Measurements from ENCODE around the gene CDT1. TPM values are rescaled to one million over a fixed set of nuclear protein-coding genes. Genes with fewer than 3 reads are reported as not detected.

Gene CDT1
- total RNA-seq, 1 experiment from 2014 or later: 154 TPM

- DNase-seq (ENCODE audit: low spot score) (no peak), ATAC-seq (peak; percentile 41)
- H3K9me3 Mint-ChIP-seq: no peaks in the 10 kb centered on the region
- ChIA-PET CTCF (interaction anchor here (0.9 to 1.9 kb wide), 11 partner anchors 9 to 400 kb away, joined by 3 to 9 read pairs (median 4); partner anchors contain the start of gene CDT1), POLR2A (interaction anchor here (1.2 to 1.6 kb wide), 3 partner anchors 12 to 22 kb away, joined by 3 to 5 read pairs (median 3); no protein-coding TSS in a partner anchor)
- no peak overlapping the region for H3K27ac Mint-ChIP-seq
- H3K4me3 Mint-ChIP-seq: no peak overlapping the region
- no peaks in the 10 kb centered on the region for H3K36me3 Mint-ChIP-seq
- H3K27me3 Mint-ChIP-seq (ENCODE audit: low read depth): no peaks in the 10 kb centered on the region
- peaks cover 20% of the 10 kb centered on the region for H3K4me1 Mint-ChIP-seq
- TF ChIP-seq AFF4 (CRISPR knock-in tag; IDR thresholded peaks at IDR 0.05; ENCODE audit: borderline replicate concordance) (no peak), ZBTB43 (CRISPR knock-in tag; IDR thresholded peaks at IDR 0.05) (no peak), CREM (CRISPR knock-in tag; IDR thresholded peaks at IDR 0.05) (no peak), MAX (CRISPR knock-in tag; IDR thresholded peaks at IDR 0.05) (no peak), CTCF (IDR thresholded peaks at IDR 0.05) (no peak), ZNF425 (CRISPR knock-in tag; conservative IDR thresholded peaks at IDR 0.05) (no peak), GABPB1 (CRISPR knock-in tag; IDR thresholded peaks at IDR 0.05) (no peak), GTF2I (CRISPR knock-in tag; conservative IDR thresholded peaks at IDR 0.05) (no peak), NR1H2 (CRISPR knock-in tag; IDR thresholded peaks at IDR 0.05) (no peak), ZNF532 (CRISPR knock-in tag; IDR thresholded peaks at IDR 0.05; ENCODE audit: borderline replicate concordance) (no peak), ATF2 (CRISPR knock-in tag; IDR thresholded peaks at IDR 0.05; ENCODE audit: borderline replicate concordance, low read depth) (no peak), ZNF396 (CRISPR knock-in tag; IDR thresholded peaks at IDR 0.05; ENCODE audit: borderline replicate concordance) (no peak), CDX4 (CRISPR knock-in tag; IDR thresholded peaks at IDR 0.05; ENCODE audit: borderline replicate concordance) (no peak), ARID4B (CRISPR knock-in tag; IDR thresholded peaks at IDR 0.05; ENCODE audit: borderline replicate concordance) (no peak)
These were observed 10.2 kb upstream of the CDT1 start for GRCh38 chr16:88793251-88793954.

Data from WTC11 (cell line).